SU-DHL-6 (cell line): ENCODE measurements around the gene SLC26A6.

Experiments used
- H2AFZ ChIP-seq: fragments of 200-600 bp; sonication (generic); 2 replicates; pipeline ENCODE4 v1.6.1; 2014; ENCODE audit warnings: low read depth, mild to moderate bottlenecking, moderate library complexity, mixed read lengths, antibody characterized with exemption, low read length; ENCODE audit not compliant: severe bottlenecking
- H3F3A ChIP-seq: fragments of 200-600 bp; shearing (Covaris generic); 2 replicates; pipeline ENCODE4 v1.6.0; 2016; ENCODE audit warnings: antibody characterized with exemption, mild to moderate bottlenecking; ENCODE audit not compliant: insufficient read depth
- H3K27ac ChIP-seq: fragments of 200-600 bp; sonication (generic); 2 replicates; pipeline ENCODE4 v1.5.1; 2016; ENCODE audit warnings: low read depth, mild to moderate bottlenecking, low read length, moderate library complexity, mixed read lengths
- H3K27me3 ChIP-seq: fragments of 200-600 bp; sonication (generic), shearing (Covaris generic); 2 replicates; pipeline ENCODE4 v1.6.0; 2014; ENCODE audit warnings: mild to moderate bottlenecking, low read length
- H3K36me3 ChIP-seq: fragments of 200-600 bp; sonication (generic); 2 replicates; pipeline ENCODE4 v1.6.1; 2014; ENCODE audit warnings: mild to moderate bottlenecking, low read length, mixed read lengths
- H3K4me2 ChIP-seq: fragments of 300-600, 200-600 bp; shearing (Covaris generic), sonication (generic); 2 replicates; pipeline ENCODE4 v1.6.0; 2014; ENCODE audit warnings: low read length, low read depth, mild to moderate bottlenecking; ENCODE audit not compliant: poor library complexity, severe bottlenecking
- H3K4me3 ChIP-seq: fragments of 200-600 bp; sonication (generic); 2 replicates; pipeline ENCODE4 v1.5.1; 2014; ENCODE audit warnings: antibody characterized with exemption, low read length, mild to moderate bottlenecking, mixed read lengths; ENCODE audit not compliant: insufficient read depth, poor library complexity, severe bottlenecking
- H3K79me2 ChIP-seq: fragments of 200-600 bp; sonication (generic); 2 replicates; pipeline ENCODE4 v1.6.1; 2014; ENCODE audit warnings: mild to moderate bottlenecking, low read length, moderate library complexity; ENCODE audit not compliant: insufficient read depth
- H3K9ac ChIP-seq: fragments of 200-600 bp; sonication (generic); 2 replicates; pipeline ENCODE4 v1.7.0; 2014; ENCODE audit warnings: mild to moderate bottlenecking, low read length
- H3K9me2 ChIP-seq: fragments of 200-600 bp; sonication (generic); replicated peaks from 2 replicates; pipeline ENCODE4 v1.6.1; 2014; ENCODE audit warnings: low read length; ENCODE audit not compliant: insufficient read depth
- H3K9me3 ChIP-seq: fragments of 200-600 bp; sonication (generic); 2 replicates; pipeline ENCODE4 v1.6.1; 2014; ENCODE audit warnings: low read length, mixed read lengths; ENCODE audit not compliant: insufficient read depth
- H4K20me1 ChIP-seq: fragments of 200-600 bp; sonication (generic); 2 replicates; pipeline ENCODE4 v1.6.1; 2014; ENCODE audit warnings: low read depth, mild to moderate bottlenecking, antibody characterized with exemption, low read length, moderate library complexity, mixed read lengths
- CTCF ChIP-seq: fragments of 200-600 bp; sonication (generic); IDR thresholded peaks from one replicate; pipeline ENCODE4 v1.5.1; 2017; ENCODE audit warnings: antibody characterized with exemption, mild to moderate bottlenecking, low read length, moderate library complexity; ENCODE audit not compliant: insufficient read depth, poor library complexity, severe bottlenecking
- EZH2phosphoT487 ChIP-seq: fragments of 200-600 bp; sonication (generic), shearing (Covaris generic); conservative IDR thresholded peaks from 2 replicates; pipeline ENCODE4 v1.6.1; 2018; ENCODE audit warnings: mild to moderate bottlenecking, antibody characterized with exemption, low read length, moderate library complexity, mixed read lengths

SLC26A6 gene

GRCh38 chr3:48651771-48652170 lies 16.5 kb upstream of the SLC26A6 start:
- Histone ChIP-seq H3K79me2 (no peaks in the 10 kb centered on the region), H3K9me3 (no peaks in the 10 kb centered on the region), H2AFZ (no peak overlapping the region), H3F3A (no peaks in the 10 kb centered on the region), H3K9ac (no peak overlapping the region), H3K27ac (no peak overlapping the region), H3K4me2 (no peak overlapping the region), H3K9me2 (no peaks in the 10 kb centered on the region), H3K4me3 (no peak overlapping the region), H4K20me1 (no peaks in the 10 kb centered on the region), H3K27me3 (no peaks in the 10 kb centered on the region), H3K36me3 (no peaks in the 10 kb centered on the region)
- TF ChIP-seq CTCF (no peak), EZH2phosphoT487 (no peak)

- no peak overlapping the region for H3K27ac ChIP-seq
- H3F3A ChIP-seq, result no peaks in the 10 kb centered on the region
- no peaks in the 10 kb centered on the region for H3K9me3 ChIP-seq
- no peak overlapping the region for H3K9ac ChIP-seq
- TF ChIP-seq EZH2phosphoT487 (no peak), CTCF (no peak)
- no peaks in the 10 kb centered on the region for H4K20me1 ChIP-seq
- H3K79me2 ChIP-seq, result no peaks in the 10 kb centered on the region
- H3K36me3 ChIP-seq, result no peaks in the 10 kb centered on the region
- H3K4me2 ChIP-seq, result no peak overlapping the region
- H3K27me3 ChIP-seq, result no peaks in the 10 kb centered on the region
- no peaks in the 10 kb centered on the region for H3K9me2 ChIP-seq
- H3K4me3 ChIP-seq, result no peak overlapping the region
- H2AFZ ChIP-seq, result no peak overlapping the region
Observed at GRCh38 chr3:48650723-48651122, 15.5 kb upstream of the SLC26A6 start.

GRCh38 chr3:48648188-48648850 lies 13.1 kb upstream of the SLC26A6 start:
- Histone ChIP-seq H2AFZ (no peak overlapping the region), H3K9ac (no peak overlapping the region), H3K9me2 (no peaks in the 10 kb centered on the region), H3F3A (no peaks in the 10 kb centered on the region), H3K27me3 (no peaks in the 10 kb centered on the region), H4K20me1 (no peaks in the 10 kb centered on the region), H3K27ac (no peak overlapping the region), H3K4me2 (no peak overlapping the region), H3K4me3 (no peak overlapping the region), H3K79me2 (no peaks in the 10 kb centered on the region), H3K36me3 (no peaks in the 10 kb centered on the region), H3K9me3 (no peaks in the 10 kb centered on the region)
- TF ChIP-seq CTCF (no peak), EZH2phosphoT487 (no peak)
